ENCODE measurements around the gene EXOC3L1. TPM values are rescaled to one million over a fixed set of nuclear protein-coding genes. Genes with fewer than 3 reads are reported as not detected.
A peak's percentile ranks its signal among the peaks of the same experiment; 100 is the strongest.

Gene EXOC3L1
- total RNA-seq, 2 donors from 2014 or later, result 0.36 TPM; not detected in 1

GRCh38 chr16:67151431-67152097, 38.4 kb downstream of the EXOC3L1 start:
- H3K27ac Mint-ChIP-seq, result no peak overlapping the region
- H3K9me3 Mint-ChIP-seq, result no peaks in the 10 kb centered on the region
- DNase-seq (ENCODE audit: low spot score in 2 of 2) (no peak), ATAC-seq (no peak)
- peaks cover 17 to 23% of the 10 kb centered on the region in 2 donors for H3K36me3 Mint-ChIP-seq

GRCh38 chr16:67150833-67151396, 39.0 kb downstream of the EXOC3L1 start, which contains the start of gene B3GNT9:
TSS of gene B3GNT9 (minus strand) at chr16:67150998. CDS start at chr16:67150485, 513 bp downstream.
- Mint-ChIP-seq H3K27ac (peak within 1 kb of the TSS in 1 of 2 donors; percentile 44), H3K36me3 (peaks cover 23% of the 10 kb centered on the region in 2 donors), H3K9me3 (no peaks in the 10 kb centered on the region)
- DNase-seq (ENCODE audit: low spot score in 2 of 2) (no peak), ATAC-seq (peak; percentile 38 to 55)

- Mint-ChIP-seq H3K27ac (no peak overlapping the region), H3K9me3 (no peaks in the 10 kb centered on the region), H3K36me3 (peaks cover 21 to 27% of the 10 kb centered on the region in 2 donors)
- DNase-seq (ENCODE audit: low spot score in 2 of 2) (no peak), ATAC-seq (peak; percentile 69 to 77)
These were observed 39.7 kb downstream of the EXOC3L1 start for GRCh38 chr16:67150047-67150832.

- H3K27ac Mint-ChIP-seq, result peak overlapping the region in 1 of 2 donors; percentile 29
- ATAC-seq, result no peak
These were observed 40.5 kb downstream of the EXOC3L1 start for GRCh38 chr16:67149276-67150046.

GRCh38 chr16:67148656-67149275, 41.2 kb downstream of the EXOC3L1 start:
- Mint-ChIP-seq H3K9me3 (no peaks in the 10 kb centered on the region), H3K27ac (peak overlapping the region in 1 of 2 donors; percentile 29), H3K36me3 (peaks cover 18 to 32% of the 10 kb centered on the region in 2 donors)
- ATAC-seq, result no peak
- no peak for DNase-seq (ENCODE audit: low spot score in 2 of 2)

More at GRCh38 chr16:67149276-67150046, 40.5 kb downstream of the EXOC3L1 start:
- peaks cover 18 to 31% of the 10 kb centered on the region in 2 donors for H3K36me3 Mint-ChIP-seq
- DNase-seq (ENCODE audit: low spot score in 2 of 2), result no peak
- no peaks in the 10 kb centered on the region for H3K9me3 Mint-ChIP-seq

- peaks cover 18 to 32% of the 10 kb centered on the region in 2 donors for H3K36me3 Mint-ChIP-seq
- H3K27ac Mint-ChIP-seq, result peak overlapping the region in 1 of 2 donors; percentile 62
- DNase-seq (ENCODE audit: low spot score in 2 of 2) (no peak), ATAC-seq (no peak)
- H3K9me3 Mint-ChIP-seq, result no peaks in the 10 kb centered on the region
These were observed 41.7 kb downstream of the EXOC3L1 start for GRCh38 chr16:67148221-67148620.

GRCh38 chr16:67147437-67148140, 42.3 kb downstream of the EXOC3L1 start:
- DNase-seq (ENCODE audit: low spot score in 2 of 2), result no peak
- Mint-ChIP-seq H3K36me3 (peaks cover 18 to 32% of the 10 kb centered on the region in 2 donors), H3K9me3 (no peaks in the 10 kb centered on the region), H3K27ac (no peak overlapping the region)
- ATAC-seq, result no peak

- ATAC-seq, result no peak
- no peak for DNase-seq (ENCODE audit: low spot score in 2 of 2)
- peaks cover 18 to 32% of the 10 kb centered on the region in 2 donors for H3K36me3 Mint-ChIP-seq
These were observed 43.2 kb downstream of the EXOC3L1 start for GRCh38 chr16:67146523-67147357.

GRCh38 chr16:67145746-67146145, 44.2 kb downstream of the EXOC3L1 start:
- Mint-ChIP-seq H3K36me3 (peaks cover 23 to 37% of the 10 kb centered on the region in 2 donors), H3K27ac (peak overlapping the region in 1 of 2 donors; percentile 45), H3K9me3 (no peaks in the 10 kb centered on the region)
- ATAC-seq, result no peak
- DNase-seq (ENCODE audit: low spot score in 2 of 2), result no peak

More at GRCh38 chr16:67146523-67147357, 43.2 kb downstream of the EXOC3L1 start:
- peak overlapping the region; percentile 45 to 47 for H3K27ac Mint-ChIP-seq
- no peaks in the 10 kb centered on the region for H3K9me3 Mint-ChIP-seq

GRCh38 chr16:67144943-67145342, 45.0 kb downstream of the EXOC3L1 start:
- no peaks in the 10 kb centered on the region for H3K9me3 Mint-ChIP-seq
- ATAC-seq, result no peak
- no peak for DNase-seq (ENCODE audit: low spot score in 2 of 2)
- peak overlapping the region in 1 of 2 donors; percentile 30 for H3K27ac Mint-ChIP-seq
- H3K36me3 Mint-ChIP-seq, result peaks cover 29 to 45% of the 10 kb centered on the region in 2 donors

- Mint-ChIP-seq H3K27ac (peak overlapping the region in 1 of 2 donors; percentile 33), H3K36me3 (peaks cover 12 to 27% of the 10 kb centered on the region in 2 donors), H3K9me3 (no peaks in the 10 kb centered on the region)
- ATAC-seq (no peak), DNase-seq (ENCODE audit: low spot score in 2 of 2) (no peak)
These were observed 47.6 kb downstream of the EXOC3L1 start for GRCh38 chr16:67142342-67142741.

GRCh38 chr16:67141391-67141790, 48.5 kb downstream of the EXOC3L1 start:
- peaks cover 12 to 26% of the 10 kb centered on the region in 2 donors for H3K36me3 Mint-ChIP-seq

GRCh38 chr16:67137605-67138004, 52.3 kb downstream of the EXOC3L1 start:
- DNase-seq (ENCODE audit: low spot score in 2 of 2) (no peak), ATAC-seq (no peak)
- peak overlapping the region in 1 of 2 donors; percentile 12 for H3K27ac Mint-ChIP-seq
- peaks cover 12 to 13% of the 10 kb centered on the region in 2 donors for H3K36me3 Mint-ChIP-seq
- H3K9me3 Mint-ChIP-seq, result no peaks in the 10 kb centered on the region

More at GRCh38 chr16:67141391-67141790, 48.5 kb downstream of the EXOC3L1 start:
- Mint-ChIP-seq H3K27ac (no peak overlapping the region), H3K9me3 (no peaks in the 10 kb centered on the region)
- DNase-seq (ENCODE audit: low spot score in 2 of 2), result no peak
- ATAC-seq, result no peak

Data from activated naive CD4-positive, alpha-beta T cell treated with anti-CD3 and anti-CD28 coated beads, Interleukin-2, amount 50 U/mL, for 72 hours (primary cell).